Measurements from ENCODE around the gene PKDCC.

PKDCC gene

GRCh38 chr2:42053482-42053790, 5.6 kb downstream of the PKDCC start:
- no peak for DNase-seq
- H3K36me3 ChIP-seq (replicated peaks): peaks cover 40% of the 10 kb centered on the region
- no peak for TF ChIP-seq CTCF (IDR thresholded peaks at IDR 0.05; ENCODE audit: low read depth, low read length, missing control alignments)
- no peak overlapping the region for H3K27ac ChIP-seq
- no peak overlapping the region for H3K4me3 ChIP-seq (ENCODE audit: low read depth, low read length)
- in situ Hi-C loops (cut with HindIII; ENCODE audit: low pct_ligation_motif_present, low sequenced_read_pairs): no loop called here
- no peaks in the 10 kb centered on the region for H3K27me3 ChIP-seq (replicated peaks)

- H3K27me3 ChIP-seq (replicated peaks): no peaks in the 10 kb centered on the region
- H3K27ac ChIP-seq: no peak overlapping the region
- peaks cover 47% of the 10 kb centered on the region for H3K36me3 ChIP-seq (replicated peaks)
- in situ Hi-C loops (cut with HindIII; ENCODE audit: low pct_ligation_motif_present, low sequenced_read_pairs): no loop called here
- no peak overlapping the region for H3K4me3 ChIP-seq (ENCODE audit: low read depth, low read length)
- no peak for DNase-seq
- TF ChIP-seq CTCF (IDR thresholded peaks at IDR 0.05; ENCODE audit: low read depth, low read length, missing control alignments): no peak
These were observed 6.2 kb downstream of the PKDCC start for GRCh38 chr2:42053791-42054701.

- Histone ChIP-seq H3K27ac (no peak overlapping the region), H3K36me3 (replicated peaks) (peaks cover 55% of the 10 kb centered on the region), H3K27me3 (replicated peaks) (no peaks in the 10 kb centered on the region), H3K4me3 (ENCODE audit: low read depth, low read length) (no peak overlapping the region)
- in situ Hi-C loops (cut with HindIII; ENCODE audit: low pct_ligation_motif_present, low sequenced_read_pairs): no loop called here
- TF ChIP-seq CTCF (IDR thresholded peaks at IDR 0.05; ENCODE audit: low read depth, low read length, missing control alignments): no peak
- DNase-seq: no peak
These were observed 7.1 kb downstream of the PKDCC start for GRCh38 chr2:42054714-42055430.

GRCh38 chr2:42055573-42056514, 8.0 kb downstream of the PKDCC start:
- in situ Hi-C loops (cut with HindIII; ENCODE audit: low pct_ligation_motif_present, low sequenced_read_pairs): no loop called here

More at GRCh38 chr2:42055573-42056514, 8.0 kb downstream of the PKDCC start:
- no peaks in the 10 kb centered on the region for H3K27me3 ChIP-seq (replicated peaks)
- no peak for DNase-seq
- no peak for TF ChIP-seq CTCF (IDR thresholded peaks at IDR 0.05; ENCODE audit: low read depth, low read length, missing control alignments)
- no peak overlapping the region for H3K27ac ChIP-seq
- no peak overlapping the region for H3K4me3 ChIP-seq (ENCODE audit: low read depth, low read length)
- peaks cover 55% of the 10 kb centered on the region for H3K36me3 ChIP-seq (replicated peaks)

Data from brain microvascular endothelial cell (primary cell).